CD4-positive, alpha-beta T cell (primary cell): ENCODE measurements around the gene HINT1. TPM values are rescaled to one million over a fixed set of nuclear protein-coding genes. Genes with fewer than 3 reads are reported as not detected.

Source experiments
- ATAC-seq: fragments of 200-7000 bp; cut with Tn5 transposase; one replicate; pipeline ENCODE4 v1.10.0; 2022; ENCODE audit warnings: mild to moderate bottlenecking; ENCODE audit not compliant: poor library complexity
- CTCF ChIA-PET: fragments of 350-600 bp; sonication (Branson Sonifier 250); formaldehyde crosslinking; loops from one replicate; lab custom pipeline; 2021; ENCODE audit warnings: antibody characterized with exemption, inconsistent platforms; lab: Charles Lee
- POLR2A ChIA-PET: fragments of 350-600 bp; sonication (Branson Sonifier 250); formaldehyde crosslinking; loops from one replicate; lab custom pipeline; 2021; ENCODE audit warnings: antibody characterized with exemption, inconsistent platforms; lab: Charles Lee
- DNase-seq, 14 experiments: peaks; one replicate each; pipeline ENCODE4 v3.0.0-alpha.2; 2013 to 2020; ENCODE audit warnings: mixed read lengths in 2 of 14
- H3K27ac ChIP-seq, 2 donors: one replicate each; pipeline versions ENCODE4 v1.5.1 to v1.7.0; 2013; ENCODE audit warnings: low read length in 2 of 2, low read depth in 1 of 2, mild to moderate bottlenecking in 1 of 2
- H3K27me3 ChIP-seq, 2 experiments: 1 replicate in 1 of 2; 2 replicates in 1 of 2; pipeline versions ENCODE4 v1.6.1 to v1.7.0; 2013; ENCODE audit warnings: low read length in 2 of 2, control low read depth in 1 of 2, mild to moderate bottlenecking in 1 of 2, moderate library complexity in 1 of 2; ENCODE audit not compliant: insufficient read depth in 2 of 2, control insufficient read depth in 1 of 2
- H3K36me3 ChIP-seq: one replicate; pipeline ENCODE4 v1.6.1; 2013; ENCODE audit warnings: low read length, control low read depth; ENCODE audit not compliant: insufficient read depth
- H3K4me1 ChIP-seq: one replicate; pipeline ENCODE4 v1.6.1; 2013; ENCODE audit warnings: low read length, control low read depth; ENCODE audit not compliant: insufficient read depth
- H3K4me3 ChIP-seq: one replicate; pipeline ENCODE4 v1.5.1; 2013; ENCODE audit warnings: mild to moderate bottlenecking, low read length, moderate library complexity
- H3K9me3 ChIP-seq, 2 experiments: 1 replicate in 1 of 2; 2 replicates in 1 of 2; pipeline versions ENCODE4 v1.6.1 to v1.7.0; 2013; ENCODE audit warnings: low read length in 2 of 2, mild to moderate bottlenecking in 2 of 2, control low read depth in 1 of 2, moderate library complexity in 1 of 2; ENCODE audit not compliant: control insufficient read depth in 1 of 2, insufficient read depth in 1 of 2
- H3K27ac Mint-ChIP-seq: one replicate; pipeline ENCODE4 v1.8.0; 2020; ENCODE audit warnings: mixed read lengths
- H3K27me3 Mint-ChIP-seq: one replicate; pipeline ENCODE4 v1.8.0; 2021; ENCODE audit warnings: mixed read lengths
- H3K36me3 Mint-ChIP-seq: one replicate; pipeline ENCODE4 v1.8.0; 2021; ENCODE audit warnings: low read depth, mixed read lengths
- H3K4me1 Mint-ChIP-seq: one replicate; pipeline ENCODE4 v1.8.0; 2021; ENCODE audit warnings: low read depth, mixed read lengths
- H3K4me3 Mint-ChIP-seq: one replicate; pipeline ENCODE4 v1.8.0; 2020; ENCODE audit warnings: mild to moderate bottlenecking, mixed read lengths
- H3K9me3 Mint-ChIP-seq: one replicate; pipeline ENCODE4 v1.8.0; 2020; ENCODE audit warnings: mixed read lengths
- intact Hi-C, 2 experiments: fragments of 100-400 bp; cut with DNase I in 1 of 2; cut with micrococcal nuclease in 1 of 2; formaldehyde crosslinking; loops; one replicate each; pipeline versions ENCODE4 v1.15.1 to v1.9.0; 2023 to 2025; cut with DNase I, micrococcal nuclease
- polyA plus RNA-seq, 2 donors: library from polyadenylated mRNA; unstranded; fragments of 120-200 nt; gene quantifications; one replicate each; pipeline ENCODE4 v1.2.1, GENCODE V29; 2013
- total RNA-seq, 174 experiments: library from RNA in 2 of 174; stranded (reverse) in 2 of 174; gene quantifications; one replicate each; pipeline ENCODE4 v1.2.3 and lab custom pipeline; 2021 to 2026
- TF ChIP-seq, protein P1 (sequence below): fragments of 200-600 bp; IDR thresholded peaks from one replicate; pipeline ENCODE4 v1.8.0; 2022; ENCODE audit warnings: antibody characterized with exemption, mild to moderate bottlenecking

The HINT1 gene
- total RNA-seq (100 to 1,000 TPM; 257 to 263 TPM), total RNA-seq (lab: John Stamatoyannopoulos, UW) (166 to 371 (median 267) reads per million in 172 experiments)
- polyA plus RNA-seq (2013, experiment 1 of 2) = 354 TPM
- 285 TPM for polyA plus RNA-seq (2013, experiment 2 of 2)

DNA sequence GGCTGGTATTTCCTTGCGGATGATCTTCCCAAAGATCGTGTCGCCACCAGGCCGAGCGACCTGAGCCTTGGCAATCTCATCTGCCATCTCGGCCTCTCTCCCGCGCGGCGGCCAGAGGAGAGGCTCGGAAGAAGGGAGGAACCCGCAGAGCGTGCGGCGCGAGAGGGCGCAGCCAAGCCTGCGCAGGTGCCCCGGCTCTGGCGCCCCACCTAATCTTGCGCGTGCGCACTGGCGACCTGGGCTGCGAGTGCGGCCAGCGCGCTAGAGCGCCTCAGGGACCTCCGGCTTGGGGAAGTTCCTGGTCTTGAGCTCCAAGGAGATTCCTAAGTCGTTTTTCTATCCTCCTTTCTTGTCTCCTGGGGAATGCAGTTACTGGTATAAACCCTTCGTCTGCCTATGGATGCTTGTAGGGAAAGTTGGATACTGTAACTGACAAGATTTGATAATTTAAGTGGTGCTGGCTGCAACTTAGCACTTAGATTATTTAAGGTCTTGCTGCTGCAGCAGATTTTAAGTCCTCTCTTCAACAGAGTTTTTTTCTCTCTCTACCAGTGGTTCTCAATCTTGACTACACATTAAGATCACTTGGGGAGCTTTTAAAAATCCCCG lies at the start of gene HINT1:
HINT1 (minus strand) TSS at position 138 of the 609 bp plus-strand sequence; CDS start at position 87, 51 bp downstream.
- Histone ChIP-seq H3K27ac (peak within 1 kb of the TSS; percentile 92 to 93), H3K27me3 (no peaks in the 10 kb centered on the region), H3K4me1 (peaks cover 28% of the 10 kb centered on the region), H3K9me3 (no peaks in the 10 kb centered on the region), H3K36me3 (peaks cover 25% of the 10 kb centered on the region), H3K4me3 (peak within 1 kb of the TSS; percentile 86)
- ATAC-seq (peak; percentile 84), DNase-seq (peak; percentile 81 to 97 (median 92))
- peak within 1 kb of the TSS; percentile 97 for H3K4me3 Mint-ChIP-seq
- TF ChIP-seq, protein P1, sequence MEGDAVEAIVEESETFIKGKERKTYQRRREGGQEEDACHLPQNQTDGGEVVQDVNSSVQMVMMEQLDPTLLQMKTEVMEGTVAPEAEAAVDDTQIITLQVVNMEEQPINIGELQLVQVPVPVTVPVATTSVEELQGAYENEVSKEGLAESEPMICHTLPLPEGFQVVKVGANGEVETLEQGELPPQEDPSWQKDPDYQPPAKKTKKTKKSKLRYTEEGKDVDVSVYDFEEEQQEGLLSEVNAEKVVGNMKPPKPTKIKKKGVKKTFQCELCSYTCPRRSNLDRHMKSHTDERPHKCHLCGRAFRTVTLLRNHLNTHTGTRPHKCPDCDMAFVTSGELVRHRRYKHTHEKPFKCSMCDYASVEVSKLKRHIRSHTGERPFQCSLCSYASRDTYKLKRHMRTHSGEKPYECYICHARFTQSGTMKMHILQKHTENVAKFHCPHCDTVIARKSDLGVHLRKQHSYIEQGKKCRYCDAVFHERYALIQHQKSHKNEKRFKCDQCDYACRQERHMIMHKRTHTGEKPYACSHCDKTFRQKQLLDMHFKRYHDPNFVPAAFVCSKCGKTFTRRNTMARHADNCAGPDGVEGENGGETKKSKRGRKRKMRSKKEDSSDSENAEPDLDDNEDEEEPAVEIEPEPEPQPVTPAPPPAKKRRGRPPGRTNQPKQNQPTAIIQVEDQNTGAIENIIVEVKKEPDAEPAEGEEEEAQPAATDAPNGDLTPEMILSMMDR = peak; percentile 37
- ChIA-PET POLR2A (interaction anchor here (0.6 to 1.3 kb wide), 15 partner anchors 37 to 471 kb away, joined by 3 to 29 read pairs (median 4); partner anchors contain the start of gene CDC42SE2), CTCF (interaction anchor here (0.6 to 1.4 kb wide), 6 partner anchors 72 to 251 kb away, joined by 3 to 5 read pairs (median 3); partner anchors contain the start of gene CDC42SE2)
- H3K36me3 Mint-ChIP-seq = peaks cover 44% of the 10 kb centered on the region
- H3K9me3 Mint-ChIP-seq = no peaks in the 10 kb centered on the region
- H3K4me1 Mint-ChIP-seq = peaks cover 63% of the 10 kb centered on the region
- H3K27me3 Mint-ChIP-seq = no peaks in the 10 kb centered on the region
- H3K27ac Mint-ChIP-seq = peak within 1 kb of the TSS; percentile 88
- intact Hi-C loops = loop anchor here (1.0 to 5.0 kb wide), 6 partner anchors 217 to 472 kb away; partner anchors contain the start of gene RAPGEF6 (in 1 of the 2)

DNA sequence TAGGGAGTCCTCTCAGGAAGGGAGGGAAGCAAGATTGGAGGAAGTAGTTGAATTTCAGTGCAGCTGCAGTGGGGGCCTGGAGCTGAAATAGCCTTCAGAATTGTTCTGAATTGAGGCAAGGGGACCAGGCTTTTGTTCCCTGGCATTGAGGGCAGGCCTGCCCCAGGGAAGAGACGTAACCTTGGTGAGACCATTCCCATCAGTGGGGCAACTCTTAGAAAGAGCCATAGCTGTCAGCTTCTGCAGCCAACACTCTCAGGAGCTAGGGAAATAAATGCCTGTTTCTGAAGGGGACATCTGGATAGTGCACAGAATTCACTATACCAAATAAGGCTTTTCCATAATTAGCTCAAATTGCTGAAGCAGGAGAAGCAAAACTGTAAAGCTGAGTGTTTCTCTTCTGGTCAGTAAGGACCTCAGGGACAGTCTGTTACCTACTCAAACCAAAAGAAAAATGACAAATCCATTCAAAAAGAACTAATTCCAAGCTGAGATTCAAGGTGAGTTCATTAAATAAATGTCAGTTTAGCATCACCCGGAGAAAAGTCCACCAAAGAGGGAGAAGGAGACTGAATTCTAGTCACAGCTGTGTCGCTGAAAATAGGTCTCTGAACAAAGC lies 49.7 kb upstream of the HINT1 start:
- Mint-ChIP-seq H3K4me1 (peaks cover 49% of the 10 kb centered on the region), H3K9me3 (no peaks in the 10 kb centered on the region), H3K4me3 (no peak overlapping the region), H3K27ac (peak overlapping the region; percentile 24), H3K36me3 (no peaks in the 10 kb centered on the region), H3K27me3 (no peaks in the 10 kb centered on the region)
- TF ChIP-seq, protein P1 = no peak
- Histone ChIP-seq H3K36me3 (no peaks in the 10 kb centered on the region), H3K4me3 (no peak overlapping the region), H3K27ac (no peak overlapping the region), H3K27me3 (no peaks in the 10 kb centered on the region), H3K9me3 (no peaks in the 10 kb centered on the region), H3K4me1 (peaks cover 16% of the 10 kb centered on the region)
- DNase-seq = no peak
- ChIA-PET CTCF (interaction anchor here (1.0 to 1.5 kb wide), 2 partner anchors 37 to 58 kb away, joined by 3 to 4 read pairs; no protein-coding TSS in a partner anchor), POLR2A (interaction anchor here (0.6 to 2.2 kb wide), 6 partner anchors 10 to 188 kb away, joined by 3 to 9 read pairs (median 4); partner anchors contain the start of gene CDC42SE2)
- ATAC-seq = no peak
- intact Hi-C loops = loop anchor here in 1 of 2 experiments (5.0 kb wide), 2 partner anchors 33 to 43 kb away; no protein-coding TSS in a partner anchor

DNA sequence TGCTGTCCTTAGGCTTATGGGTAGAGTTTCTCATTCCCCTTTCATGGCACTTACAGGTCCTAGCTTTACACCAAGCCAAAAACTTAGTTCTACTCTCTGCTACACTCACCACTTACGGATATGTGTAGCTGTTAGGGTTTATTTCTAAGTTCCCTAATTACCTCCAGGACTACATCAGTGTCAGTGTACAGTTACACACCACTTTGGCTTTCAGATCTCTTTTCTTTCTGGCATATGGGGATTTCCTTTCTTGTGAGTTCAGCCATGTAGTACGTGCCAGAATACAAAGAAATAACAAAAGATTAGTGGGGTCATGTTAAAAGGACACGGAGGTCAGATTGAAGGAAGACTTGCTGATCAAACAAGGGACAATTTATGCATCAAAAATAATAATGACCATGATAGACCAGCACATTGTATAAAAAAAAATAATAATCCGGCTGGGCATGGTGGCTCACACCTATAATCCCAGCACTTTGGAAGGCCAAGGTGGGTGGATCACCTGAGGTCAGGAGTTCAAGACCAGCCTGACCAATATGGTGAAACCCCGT lies 47.5 kb upstream of the HINT1 start:
- H3K4me1 Mint-ChIP-seq = peaks cover 62% of the 10 kb centered on the region
- Histone ChIP-seq H3K9me3 (no peaks in the 10 kb centered on the region), H3K36me3 (no peaks in the 10 kb centered on the region), H3K4me3 (no peak overlapping the region), H3K27ac (no peak overlapping the region), H3K27me3 (no peaks in the 10 kb centered on the region), H3K4me1 (peaks cover 28% of the 10 kb centered on the region)
- peak overlapping the region; percentile 70 for H3K27ac Mint-ChIP-seq
- peak overlapping the region; percentile 28 for H3K4me3 Mint-ChIP-seq
- intact Hi-C loops = loop anchor here in 1 of 2 experiments (5.0 kb wide), 1 partner anchor 35 kb away; no protein-coding TSS in a partner anchor
- TF ChIP-seq, protein P1 = no peak
- H3K27me3 Mint-ChIP-seq = no peaks in the 10 kb centered on the region
- ChIA-PET POLR2A (interaction anchor here (0.6 to 4.3 kb wide), 4 partner anchors 9 to 59 kb away, joined by 3 to 54 read pairs (median 5); partner anchors contain the start of gene CDC42SE2), CTCF (interaction anchor here (1.3 to 1.5 kb wide), 2 partner anchors 8 to 13 kb away, joined by 3 read pairs; no protein-coding TSS in a partner anchor)
- peak in 2 of 14 experiments; percentile 25 to 37 for DNase-seq
- H3K9me3 Mint-ChIP-seq = no peaks in the 10 kb centered on the region
- no peaks in the 10 kb centered on the region for H3K36me3 Mint-ChIP-seq
- no peak for ATAC-seq
